Measurements from ENCODE around the gene DST.

- TF ChIP-seq EZH2 (IDR thresholded peaks at IDR 0.05; ENCODE audit: borderline replicate concordance, insufficient read depth, low read depth, low read length, poor library complexity, severe bottlenecking) = no peak
- no peak for TF ChIP-seq CTCF (IDR thresholded peaks at IDR 0.05)
Measured at GRCh38 chr6:56511591-56511990, 131.1 kb downstream of the DST start.

All from B cell (primary cell).